GM18508 (cell line): ENCODE results near the gene MPRIP.
"Not testable (repeated sequence)": the region's sequence is repeated elsewhere in the genome, so short reads cannot be mapped to it uniquely, and the experiment has no call there.

Experiments
- ATAC-seq: cut with Tn5 transposase; IDR thresholded peaks from one replicate; pipeline ENCODE4 v1.9.1; 2021; ENCODE audit warnings: moderate number of reproducible peaks; ENCODE audit not compliant: insufficient read depth, unreplicated experiment

The MPRIP gene, protein sequence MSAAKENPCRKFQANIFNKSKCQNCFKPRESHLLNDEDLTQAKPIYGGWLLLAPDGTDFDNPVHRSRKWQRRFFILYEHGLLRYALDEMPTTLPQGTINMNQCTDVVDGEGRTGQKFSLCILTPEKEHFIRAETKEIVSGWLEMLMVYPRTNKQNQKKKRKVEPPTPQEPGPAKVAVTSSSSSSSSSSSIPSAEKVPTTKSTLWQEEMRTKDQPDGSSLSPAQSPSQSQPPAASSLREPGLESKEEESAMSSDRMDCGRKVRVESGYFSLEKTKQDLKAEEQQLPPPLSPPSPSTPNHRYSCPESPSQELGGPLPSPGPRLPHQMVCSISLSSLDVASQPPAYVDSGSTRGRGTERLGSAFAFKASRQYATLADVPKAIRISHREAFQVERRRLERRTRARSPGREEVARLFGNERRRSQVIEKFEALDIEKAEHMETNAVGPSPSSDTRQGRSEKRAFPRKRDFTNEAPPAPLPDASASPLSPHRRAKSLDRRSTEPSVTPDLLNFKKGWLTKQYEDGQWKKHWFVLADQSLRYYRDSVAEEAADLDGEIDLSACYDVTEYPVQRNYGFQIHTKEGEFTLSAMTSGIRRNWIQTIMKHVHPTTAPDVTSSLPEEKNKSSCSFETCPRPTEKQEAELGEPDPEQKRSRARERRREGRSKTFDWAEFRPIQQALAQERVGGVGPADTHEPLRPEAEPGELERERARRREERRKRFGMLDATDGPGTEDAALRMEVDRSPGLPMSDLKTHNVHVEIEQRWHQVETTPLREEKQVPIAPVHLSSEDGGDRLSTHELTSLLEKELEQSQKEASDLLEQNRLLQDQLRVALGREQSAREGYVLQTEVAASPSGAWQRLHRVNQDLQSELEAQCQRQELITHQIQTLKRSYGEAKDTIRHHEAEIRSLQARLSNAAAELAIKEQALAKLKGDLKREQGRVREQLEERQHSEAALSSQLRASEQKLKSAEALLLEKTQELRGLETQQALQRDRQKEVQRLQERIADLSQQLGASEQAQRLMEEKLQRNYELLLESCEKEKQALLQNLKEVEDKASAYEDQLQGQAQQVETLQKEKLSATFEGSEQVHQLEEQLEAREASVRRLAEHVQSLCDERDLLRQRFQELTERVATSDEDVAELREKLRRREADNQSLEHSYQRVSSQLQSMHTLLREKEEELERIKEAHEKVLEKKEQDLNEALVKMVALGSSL (N-terminal part only)

DNA sequence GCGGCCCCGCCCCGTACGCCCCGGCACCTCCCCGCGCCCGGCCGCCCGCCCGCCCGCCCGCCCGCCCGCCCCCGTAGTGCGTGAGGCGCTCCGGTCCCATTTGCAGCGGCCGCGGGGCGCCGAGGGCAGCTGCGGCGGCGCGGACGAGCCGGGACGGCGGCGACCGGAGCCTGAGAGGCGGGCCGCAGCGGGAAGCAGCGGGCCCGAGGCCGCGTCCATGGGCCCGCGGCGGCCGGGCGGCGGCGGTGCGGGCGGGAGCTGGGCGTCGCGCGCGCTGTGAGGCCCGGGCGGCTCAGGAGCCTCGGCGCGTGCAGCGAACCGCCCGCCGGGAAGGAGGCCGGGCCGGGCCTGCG, at the start of gene MPRIP:
MPRIP (plus strand) TSS at position 74 of the 353 bp plus-strand sequence. CDS start 392 bp downstream, outside the sequence.
- no peak for ATAC-seq

DNA sequence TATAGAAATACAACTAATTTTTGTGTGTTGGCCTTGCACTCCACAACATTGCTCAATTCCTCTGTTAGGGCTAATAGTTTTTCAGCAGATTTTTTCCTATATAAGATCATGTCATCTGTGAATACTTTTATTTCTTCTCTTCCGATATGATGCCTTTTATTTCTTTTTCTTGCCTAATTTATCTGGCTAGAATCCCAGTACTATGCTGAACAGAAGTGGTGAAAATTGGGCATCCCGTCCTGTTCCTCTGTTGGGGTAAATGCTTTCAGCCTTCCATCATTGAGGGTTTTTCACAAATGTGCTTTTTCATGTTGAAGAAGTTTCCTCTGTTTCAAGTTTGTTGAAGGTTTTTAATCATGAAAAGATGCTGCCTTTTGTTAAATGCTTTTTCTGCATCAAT, 47.6 kb upstream of the MPRIP start:
- ATAC-seq: no peak

DNA sequence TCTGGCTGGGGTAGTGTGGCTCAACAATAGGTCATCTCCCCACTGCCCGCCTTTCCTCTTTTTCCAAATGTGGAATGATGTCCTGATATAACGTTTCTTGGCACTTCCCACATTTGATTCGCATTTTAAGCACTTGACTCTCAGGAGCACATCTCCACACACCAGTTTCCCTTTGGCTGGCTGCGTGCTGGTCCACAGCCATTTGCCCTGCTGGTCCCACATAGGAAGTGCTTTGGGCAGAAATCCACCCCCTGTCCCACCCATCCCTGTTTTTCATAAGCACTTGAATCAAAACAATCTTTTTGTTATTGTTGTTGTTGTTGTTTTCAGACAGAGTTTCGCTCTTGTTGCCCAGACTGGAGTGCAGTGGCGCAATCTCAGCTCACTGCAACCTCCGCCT, 46.3 kb upstream of the MPRIP start:
- no peak for ATAC-seq

DNA sequence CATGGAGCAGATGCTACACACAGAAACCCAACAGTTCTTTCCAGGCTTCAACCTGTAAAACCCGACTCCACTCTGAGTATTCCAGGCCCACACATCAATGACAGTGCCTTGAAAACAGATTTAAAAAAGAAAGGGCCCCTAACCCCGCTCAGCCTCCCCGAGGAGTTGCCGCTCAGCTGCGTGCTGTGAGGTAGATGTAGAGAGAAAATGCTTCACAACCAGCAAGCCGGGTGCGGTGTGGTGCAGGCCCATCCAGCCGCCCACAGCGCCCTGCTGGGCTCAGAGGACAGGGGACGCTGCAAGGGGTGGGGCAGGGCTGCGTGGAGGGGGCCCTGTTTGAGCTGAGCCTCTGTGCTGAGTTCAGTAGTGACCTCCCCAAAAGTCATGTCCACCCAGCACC, 45.5 kb upstream of the MPRIP start:
- not testable (repeated sequence) for ATAC-seq

DNA sequence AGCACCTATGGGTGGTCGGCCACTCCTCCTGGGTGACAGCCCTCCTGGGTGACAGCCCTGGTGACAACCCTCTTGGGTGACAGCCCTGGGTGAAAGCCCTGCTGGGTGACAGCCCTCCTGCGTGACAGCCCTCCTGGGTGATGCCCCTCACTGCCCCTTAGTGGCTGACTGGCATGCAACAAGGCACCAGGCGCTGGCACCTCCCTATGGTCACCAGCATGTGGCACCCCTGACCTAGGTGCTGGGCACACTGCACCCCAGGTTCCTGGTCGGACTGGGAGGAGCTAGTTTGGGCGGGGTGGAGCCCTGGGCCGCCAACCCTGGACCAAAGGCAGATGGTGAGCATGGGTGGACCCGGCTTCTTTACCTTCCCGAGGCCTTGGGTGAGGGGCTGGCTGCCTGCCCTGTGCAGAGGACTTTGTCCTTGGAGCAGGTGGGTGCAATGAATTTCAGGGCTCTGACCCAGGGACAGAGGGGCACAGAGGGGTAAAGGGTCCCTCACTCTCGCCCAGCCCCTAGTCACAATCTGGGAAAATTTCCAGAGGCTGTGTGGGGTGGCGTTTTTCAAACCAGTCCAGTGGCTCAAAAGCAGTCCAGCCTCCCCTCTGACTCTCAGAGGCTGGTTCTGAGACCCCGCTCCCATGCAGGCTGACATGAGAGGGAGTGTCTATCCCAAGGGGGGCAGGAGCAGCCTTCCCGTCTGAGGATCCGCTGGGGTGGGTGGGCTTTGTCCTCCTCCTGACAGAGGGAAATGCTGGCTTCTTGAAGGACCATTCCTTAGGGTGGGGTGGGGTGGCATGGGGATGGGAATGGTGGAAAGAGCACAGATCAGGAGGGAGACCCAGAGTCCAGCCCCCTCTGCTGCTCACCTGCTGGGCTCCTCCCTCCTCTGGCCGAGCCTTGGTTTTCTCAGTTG, 44.5 kb upstream of the MPRIP start:
- no peak for ATAC-seq

DNA sequence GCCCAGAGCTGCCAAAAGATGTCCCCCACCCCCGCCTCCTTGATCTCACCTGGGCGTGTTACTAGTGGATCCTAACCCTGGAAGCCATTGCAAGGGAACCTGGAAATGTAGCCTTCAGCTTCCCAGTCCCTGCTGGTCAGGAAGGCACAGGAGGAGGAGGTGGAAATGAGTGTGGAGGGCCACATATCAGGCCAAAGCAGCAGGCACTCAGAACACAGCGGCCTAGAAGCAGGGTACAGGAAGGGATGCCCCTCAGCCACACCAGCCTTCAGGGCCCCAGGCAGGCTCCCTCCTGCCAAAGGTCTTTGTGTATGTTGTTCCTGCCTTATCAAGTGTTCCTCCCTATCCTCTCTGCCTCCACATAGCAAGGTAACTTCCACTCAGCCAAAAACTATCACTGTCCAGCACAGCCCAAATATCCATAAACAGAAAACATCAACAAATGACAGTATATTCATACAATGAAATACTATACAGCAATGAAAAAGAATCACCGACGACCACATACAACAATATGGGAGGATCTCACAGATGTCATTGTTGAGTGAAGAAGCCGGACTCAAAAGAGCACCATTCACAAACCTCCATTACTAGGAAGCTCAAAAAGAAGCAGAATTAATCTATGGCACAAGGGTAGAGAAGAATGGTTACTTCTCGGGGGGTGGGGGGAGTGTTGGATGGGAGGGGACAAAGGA, 42.2 kb upstream of the MPRIP start:
- no peak for ATAC-seq

DNA sequence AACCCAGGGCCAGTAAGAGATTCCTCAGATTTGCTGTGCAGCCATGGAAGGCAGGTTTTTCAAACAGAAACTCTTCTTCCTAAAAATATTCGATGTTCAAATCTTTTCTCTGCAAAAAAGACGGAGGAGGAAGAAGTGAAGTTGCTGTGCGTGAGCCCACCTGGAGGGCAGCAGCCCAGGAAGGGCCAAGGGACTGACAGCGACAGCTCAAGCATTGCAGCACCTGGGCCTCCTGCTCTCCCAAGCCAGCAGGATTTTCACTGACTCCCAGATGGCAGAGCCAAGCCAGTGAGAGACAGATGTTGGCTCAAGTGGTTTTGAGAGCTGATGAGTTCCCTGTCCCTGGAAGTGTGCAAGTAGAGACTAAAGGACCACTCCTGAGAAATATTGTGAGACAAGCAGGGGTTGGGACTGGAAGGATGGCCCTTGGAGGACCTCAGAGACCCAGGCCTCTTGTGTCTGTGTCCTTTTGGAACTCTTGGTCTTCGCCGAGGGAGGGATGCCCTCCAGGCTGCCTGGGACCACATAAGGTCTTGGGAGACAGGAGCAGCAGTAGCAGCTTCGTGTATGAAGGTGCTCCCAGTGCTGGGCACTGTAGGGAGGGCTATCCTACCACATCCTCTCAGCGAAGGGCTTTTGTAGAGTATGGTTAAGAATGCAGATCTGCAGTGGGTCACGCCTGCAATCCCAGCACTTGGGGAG, 41.0 kb upstream of the MPRIP start:
- no peak for ATAC-seq

DNA sequence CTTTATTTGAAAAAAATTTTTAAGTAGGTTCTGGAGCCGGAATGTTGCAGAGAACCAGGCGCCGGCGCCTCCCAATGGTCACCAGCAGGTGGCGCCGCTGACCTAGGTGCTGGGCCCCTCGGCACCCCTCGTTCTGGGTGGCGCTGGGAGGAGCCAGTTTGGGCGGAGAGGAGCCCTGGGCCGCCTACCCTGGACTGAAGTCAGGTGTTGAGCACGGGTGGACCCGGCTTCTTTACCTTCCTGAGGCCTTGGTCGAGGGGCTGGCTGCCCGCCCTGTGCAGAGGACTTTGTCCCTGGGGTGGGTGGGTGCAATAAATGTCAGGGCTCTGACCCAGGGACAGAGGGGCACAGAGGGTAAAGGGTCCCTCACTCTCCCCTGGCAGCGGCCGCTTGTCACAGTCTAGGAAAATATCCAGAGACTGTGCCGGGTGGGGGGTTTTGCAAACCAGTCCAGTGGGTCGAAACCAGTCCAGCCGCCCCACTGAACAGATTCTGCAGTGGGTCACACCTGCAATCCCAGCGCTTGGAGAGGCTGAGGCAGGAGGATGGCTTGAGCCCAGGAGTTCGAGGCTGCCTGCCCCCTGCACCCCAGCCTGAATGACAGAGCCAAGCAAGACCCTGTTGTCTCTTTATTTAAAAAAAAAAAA, 40.3 kb upstream of the MPRIP start:
- ATAC-seq: no peak

DNA sequence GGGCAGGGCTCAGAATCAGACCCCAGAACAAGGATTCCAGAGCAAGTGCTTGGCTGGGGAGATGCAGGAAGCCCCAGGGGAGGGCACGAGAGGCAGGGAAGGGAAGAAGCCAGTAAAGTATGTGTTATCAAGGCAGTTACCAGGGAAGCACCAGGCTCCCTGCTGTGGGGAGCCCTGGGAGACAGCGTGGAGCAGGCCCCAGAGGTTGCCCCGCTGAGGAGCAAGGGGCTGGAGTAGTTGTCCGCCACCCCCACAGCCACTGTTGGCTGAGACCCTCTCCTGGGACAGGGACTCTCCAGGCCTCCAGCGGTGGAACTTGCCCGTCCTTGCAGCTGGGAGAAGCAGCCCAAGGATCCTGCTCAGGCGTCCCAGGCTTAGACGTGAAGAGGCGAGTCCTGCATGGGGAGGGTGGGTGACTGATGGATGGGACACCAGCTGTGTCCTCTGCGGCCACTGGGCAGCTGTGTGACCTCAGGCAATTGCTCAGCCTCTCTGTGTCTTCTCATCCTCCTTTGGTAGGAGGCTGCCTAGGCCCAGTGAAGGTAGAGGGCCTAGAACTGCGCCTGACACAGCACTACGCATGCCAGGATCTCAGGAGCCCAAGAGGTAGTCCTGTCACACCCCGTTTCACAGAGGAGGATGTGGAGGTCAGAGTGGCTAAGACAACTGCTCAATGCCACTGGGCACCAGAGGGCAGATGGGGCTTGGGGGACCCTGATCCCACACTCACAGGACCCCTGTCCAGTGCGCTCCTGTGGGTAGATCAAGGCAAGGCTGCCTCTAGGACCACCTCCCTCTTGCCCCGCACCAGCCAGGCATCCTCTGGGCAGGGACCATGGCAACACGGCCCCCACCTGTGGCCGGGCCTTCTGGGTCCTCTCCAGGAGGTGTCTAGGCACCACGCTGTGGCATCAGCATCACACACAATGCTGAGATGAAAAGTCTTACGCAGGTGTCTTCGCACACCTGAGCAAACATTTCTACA, 39.2 kb upstream of the MPRIP start:
- not testable (repeated sequence) for ATAC-seq

DNA sequence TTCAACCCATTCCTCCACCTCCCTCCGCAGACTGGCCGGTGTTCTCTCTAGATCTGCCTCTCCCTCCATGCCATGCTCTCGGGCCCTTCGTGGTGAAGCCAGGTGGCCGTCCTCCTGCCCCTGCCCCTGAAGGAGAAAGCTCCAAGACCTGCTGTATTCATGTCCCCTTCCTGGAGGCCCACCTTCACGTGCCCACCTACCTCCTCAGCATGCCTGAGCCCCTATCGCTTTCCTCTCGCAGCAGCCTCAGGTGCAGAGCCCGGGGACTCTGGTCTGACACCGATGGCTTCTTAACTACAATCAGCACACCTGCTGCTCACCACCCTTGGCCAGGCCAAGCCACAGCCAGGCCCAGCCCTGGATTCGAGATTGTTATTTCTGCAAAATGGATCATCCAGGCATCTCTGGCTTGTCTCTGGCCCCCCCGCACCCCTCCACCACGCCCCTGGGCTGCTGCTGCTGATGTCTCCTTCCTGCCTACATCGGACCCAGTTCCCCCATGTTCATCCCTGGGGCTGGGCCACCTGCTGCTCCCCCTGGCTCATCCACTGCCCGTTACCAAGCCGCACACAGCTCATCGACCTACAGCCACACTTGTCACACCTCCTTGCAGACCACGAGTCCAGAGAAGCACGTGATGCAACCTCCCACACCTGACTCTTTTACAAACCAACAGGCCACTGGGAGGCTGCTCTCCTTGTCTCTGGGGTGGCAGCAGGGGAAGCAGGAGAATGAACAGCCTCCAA, 37.8 kb upstream of the MPRIP start:
- ATAC-seq: no peak

DNA sequence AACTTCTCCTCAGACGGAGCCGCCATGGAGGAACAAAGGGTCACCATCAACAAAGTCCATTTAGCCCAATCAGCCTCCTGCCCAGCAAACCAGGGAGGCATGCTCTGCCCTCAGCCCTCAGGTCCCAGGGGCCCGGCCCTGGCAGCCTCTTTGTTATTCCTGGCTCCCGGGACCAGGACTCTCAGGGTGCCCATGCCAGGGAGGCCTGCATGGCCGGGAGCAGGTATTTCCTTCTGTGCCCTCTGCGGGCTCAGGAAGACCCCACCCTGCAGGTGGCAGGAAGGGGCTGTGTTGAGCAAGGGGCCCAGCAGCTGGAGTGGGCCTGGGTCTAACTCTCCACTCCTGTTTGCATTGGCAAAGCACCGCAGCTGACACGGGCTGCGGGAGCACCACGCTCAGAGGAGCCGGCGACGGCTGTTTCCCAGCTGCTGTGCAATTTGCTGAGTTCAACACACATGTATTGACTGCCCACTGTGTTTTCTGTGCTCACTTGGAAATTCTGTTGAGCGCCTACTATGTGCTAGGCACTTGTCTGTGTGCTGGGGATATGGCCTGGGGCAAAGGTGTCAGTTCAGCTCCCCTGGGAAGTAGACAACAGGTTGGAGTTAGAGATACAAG, 37.2 kb upstream of the MPRIP start:
- ATAC-seq: not testable (repeated sequence)

DNA sequence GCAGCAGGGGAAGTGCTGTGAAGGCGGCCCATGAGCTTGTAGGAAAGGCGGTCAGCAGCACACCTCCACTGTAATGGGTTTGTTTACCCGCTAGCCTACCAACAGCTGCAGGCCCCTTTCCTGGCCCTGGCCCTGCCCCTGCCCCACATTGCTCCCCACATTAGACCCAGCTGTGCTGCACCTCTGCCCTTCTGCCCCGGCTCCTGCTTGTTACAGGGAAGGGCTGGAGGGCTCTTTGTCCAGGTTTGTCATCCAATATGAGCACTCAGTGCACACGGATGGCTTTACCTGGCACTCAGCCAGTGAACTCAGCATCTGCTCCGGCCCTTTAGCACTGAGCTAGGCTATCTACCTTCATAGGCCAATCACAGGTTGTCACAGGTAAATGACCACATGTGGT, 34.4 kb upstream of the MPRIP start:
- not testable (repeated sequence) for ATAC-seq

DNA sequence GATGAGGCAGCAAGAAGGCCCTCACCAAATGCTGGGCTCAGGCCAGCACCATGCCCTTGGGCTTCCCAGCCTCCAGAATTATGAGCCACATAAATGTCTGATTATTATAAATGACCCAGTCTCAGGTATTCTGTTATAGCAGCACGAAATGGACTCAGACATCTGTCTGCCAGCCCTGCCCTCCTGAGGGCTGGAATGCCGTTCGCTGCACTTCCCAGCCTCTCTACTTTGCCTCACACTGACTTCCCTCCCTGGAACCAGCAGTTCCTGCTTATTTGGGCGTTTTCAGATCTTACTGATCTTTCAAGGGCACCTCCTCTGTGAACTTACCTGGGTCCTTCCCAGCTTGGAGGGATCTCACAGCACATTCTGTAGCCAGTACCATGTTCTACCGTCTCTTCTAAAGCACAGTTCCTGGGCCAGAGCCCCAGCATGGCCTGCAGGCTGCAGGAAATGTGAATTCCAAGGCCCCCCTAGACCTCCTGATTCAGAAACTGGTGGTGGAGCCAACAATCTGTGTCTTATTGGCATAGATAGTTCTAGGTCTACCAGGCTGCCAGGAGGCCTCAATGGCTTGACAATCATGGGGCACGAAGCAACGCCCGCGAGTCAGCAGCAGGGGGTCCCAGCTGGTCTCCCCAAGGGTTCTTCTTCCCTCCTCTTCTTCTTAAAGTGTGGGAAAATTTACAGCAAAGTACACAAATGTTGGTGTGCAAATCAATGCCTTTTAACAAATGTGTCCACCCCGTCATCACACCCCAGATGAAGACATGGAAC, 33.4 kb upstream of the MPRIP start:
- ATAC-seq: not testable (repeated sequence)

DNA sequence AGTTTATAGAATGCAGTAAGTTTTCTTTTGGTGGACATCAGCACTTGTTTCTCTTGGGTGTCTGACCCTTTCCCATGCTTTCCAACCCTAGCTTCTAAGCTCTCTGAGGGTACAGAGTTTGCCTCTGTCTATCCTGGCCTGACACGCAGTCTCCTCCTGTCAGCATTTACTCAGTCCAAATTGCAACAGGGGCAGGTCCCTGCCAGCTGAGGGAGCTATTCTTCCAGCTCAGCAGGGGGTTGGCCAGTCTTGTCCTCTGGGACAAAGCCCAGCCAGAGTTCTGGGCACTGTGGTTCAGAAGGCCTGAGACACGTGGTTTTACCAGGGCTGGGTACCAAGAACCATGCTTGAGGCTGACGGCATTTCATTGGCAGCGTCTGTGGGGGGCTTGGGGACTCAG, 32.3 kb upstream of the MPRIP start:
- not testable (repeated sequence) for ATAC-seq

DNA sequence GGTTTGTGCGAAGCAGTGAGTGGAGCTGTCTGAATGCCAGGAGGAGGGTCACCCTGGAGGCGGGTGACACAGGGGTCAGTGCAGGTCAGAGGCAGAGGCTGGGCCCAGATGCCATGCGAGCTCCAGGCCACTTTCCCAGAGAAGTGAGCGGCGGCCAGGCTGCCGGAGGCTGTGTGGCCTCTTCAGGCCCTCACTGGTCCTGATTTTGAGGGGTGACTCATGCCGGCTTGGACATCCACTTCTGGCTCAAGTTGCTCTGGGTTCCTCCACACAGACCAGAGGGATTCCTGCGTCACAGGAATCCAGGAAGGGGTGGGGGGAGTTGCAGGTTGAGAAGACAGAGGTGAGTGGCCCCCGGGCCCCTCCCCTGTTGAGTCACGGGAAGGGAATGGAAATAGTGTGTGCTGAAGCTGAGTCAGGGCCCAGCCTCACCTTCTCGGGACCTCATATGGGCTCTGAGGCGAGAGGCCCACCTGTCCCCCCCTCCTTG, 31.7 kb upstream of the MPRIP start:
- not testable (repeated sequence) for ATAC-seq
